NOMO-1 treated with dmso at 0.1 percent for 144 hours (cell line): ENCODE results near the gene SMIM35.

Experiments
- DNase-seq: peaks from one replicate; lab custom pipeline; 2025; ENCODE audit not compliant: unreplicated experiment; lab: John Stamatoyannopoulos, UW

Gene SMIM35

GRCh38 chr11:118086913-118087768, at the start of gene SMIM35:
SMIM35 (minus strand) TSS chr11:118086963; CDS start chr11:118086757, 206 bp downstream.
- no peak for DNase-seq

- no peak for DNase-seq
Observed at GRCh38 chr11:118136341-118136740, 49.6 kb upstream of the SMIM35 start.

GRCh38 chr11:118135796-118136165, 49.0 kb upstream of the SMIM35 start:
- no peak for DNase-seq

- DNase-seq, result no peak
Observed at GRCh38 chr11:118135051-118135795, 48.5 kb upstream of the SMIM35 start.

- DNase-seq, result no peak
Observed at GRCh38 chr11:118133816-118134215, 47.1 kb upstream of the SMIM35 start.

GRCh38 chr11:118132385-118133151, 45.8 kb upstream of the SMIM35 start:
- no peak for DNase-seq

GRCh38 chr11:118129471-118130172, 42.9 kb upstream of the SMIM35 start:
- no peak for DNase-seq

- peak; percentile 36 for DNase-seq
Observed at GRCh38 chr11:118128721-118129470, 42.1 kb upstream of the SMIM35 start.

- DNase-seq, result no peak
Observed at GRCh38 chr11:118128310-118128709, 41.5 kb upstream of the SMIM35 start.

GRCh38 chr11:118126082-118126838, 39.5 kb upstream of the SMIM35 start:
- DNase-seq, result no peak

- DNase-seq, result no peak
Observed at GRCh38 chr11:118124929-118125535, 38.3 kb upstream of the SMIM35 start.

GRCh38 chr11:118120793-118121192, 34.0 kb upstream of the SMIM35 start:
- DNase-seq, result no peak

GRCh38 chr11:118117790-118118601, 31.2 kb upstream of the SMIM35 start:
- DNase-seq, result no peak

- DNase-seq, result no peak
Observed at GRCh38 chr11:118115048-118115447, 28.3 kb upstream of the SMIM35 start.

- no peak for DNase-seq
Observed at GRCh38 chr11:118114266-118114665, 27.5 kb upstream of the SMIM35 start.

- DNase-seq, result no peak
Observed at GRCh38 chr11:118112711-118113430, 26.1 kb upstream of the SMIM35 start.

- no peak for DNase-seq
Observed at GRCh38 chr11:118111744-118112035, 24.9 kb upstream of the SMIM35 start.
